HG02763 (cell line): ENCODE results near the gene TRPV5.
"Not testable (repeated sequence)": the region's sequence is repeated elsewhere in the genome, so short reads cannot be mapped to it uniquely, and the experiment has no call there.

Experiments
- ATAC-seq: cut with Tn5 transposase; IDR thresholded peaks from one replicate; pipeline ENCODE4 v1.9.1; 2021; ENCODE audit warnings: mild to moderate bottlenecking, moderate library complexity; ENCODE audit not compliant: unreplicated experiment

TRPV5 gene

GRCh38 chr7:142933624-142934023 is at the start of gene TRPV5:
Gene TRPV5, minus strand, starts transcription at chr7:142933746. Its CDS starts 287 bp downstream, at chr7:142933459.
- no peak for ATAC-seq

GRCh38 chr7:142978402-142978801 is 44.9 kb upstream of the TRPV5 start:
- ATAC-seq: not testable (repeated sequence)

GRCh38 chr7:142974626-142975025 is 41.1 kb upstream of the TRPV5 start:
- no peak for ATAC-seq

- no peak for ATAC-seq
Observed at GRCh38 chr7:142969183-142969582, 35.6 kb upstream of the TRPV5 start.

- no peak for ATAC-seq
Observed at GRCh38 chr7:142968229-142968628, 34.7 kb upstream of the TRPV5 start.

GRCh38 chr7:142964502-142965246 is 31.1 kb upstream of the TRPV5 start:
- no peak for ATAC-seq

- ATAC-seq: no peak
Observed at GRCh38 chr7:142963993-142964392, 30.4 kb upstream of the TRPV5 start.

- no peak for ATAC-seq
Observed at GRCh38 chr7:142962991-142963390, 29.4 kb upstream of the TRPV5 start.

GRCh38 chr7:142961973-142962926 is 28.7 kb upstream of the TRPV5 start, which contains the start of gene KEL:
Gene KEL, minus strand, starts transcription at chr7:142962363. Its CDS starts 157 bp downstream, at chr7:142962206.
- no peak for ATAC-seq

- no peak for ATAC-seq
Observed at GRCh38 chr7:142961595-142961972, 28.0 kb upstream of the TRPV5 start.

GRCh38 chr7:142960955-142961512 is 27.5 kb upstream of the TRPV5 start:
- ATAC-seq: no peak

- no peak for ATAC-seq
Observed at GRCh38 chr7:142959202-142959601, 25.7 kb upstream of the TRPV5 start.

- ATAC-seq: no peak
Observed at GRCh38 chr7:142957723-142958122, 24.2 kb upstream of the TRPV5 start.

- no peak for ATAC-seq
Observed at GRCh38 chr7:142956951-142957623, 23.5 kb upstream of the TRPV5 start.

- no peak for ATAC-seq
Observed at GRCh38 chr7:142954680-142955268, 21.2 kb upstream of the TRPV5 start.

- no peak for ATAC-seq
Observed at GRCh38 chr7:142950235-142950634, 16.7 kb upstream of the TRPV5 start.

GRCh38 chr7:142948603-142949002 is 15.1 kb upstream of the TRPV5 start:
- no peak for ATAC-seq

GRCh38 chr7:142945001-142945400 is 11.5 kb upstream of the TRPV5 start:
- ATAC-seq: no peak

- no peak for ATAC-seq
Observed at GRCh38 chr7:142943706-142944268, 10.2 kb upstream of the TRPV5 start.

- ATAC-seq: no peak
Observed at GRCh38 chr7:142942746-142943145, 9.2 kb upstream of the TRPV5 start.
